K562 (cell line): ENCODE data around the gene PGBD1. TPM values are rescaled to one million over a fixed set of nuclear protein-coding genes. Genes with fewer than 3 reads are reported as not detected.
A peak's percentile ranks its signal among the peaks of the same experiment; 100 is the strongest.

Source experiments
- BCL6 ChIP-seq: fragments of 250-450 bp; sonication (Bioruptor Pico); IDR thresholded peaks from 2 replicates; pipeline ENCODE4 v1.4.0; 2020
- CHD1 ChIP-seq: fragments of 200-600 bp; sonication (generic); IDR thresholded peaks from one replicate; pipeline ENCODE4 v1.6.1; 2012; ENCODE audit warnings: mild to moderate bottlenecking, moderate library complexity, low read length, inconsistent platforms
- ELF1 ChIP-seq: fragments of 200-800 bp; sonication (Bioruptor generic); IDR thresholded peaks from 2 replicates; pipeline ENCODE4 v1.6.1; 2016; ENCODE audit warnings: missing genetic modification characterization, missing compliant biosample characterization
- GTF2F1 ChIP-seq: IDR thresholded peaks from 2 replicates; pipeline ENCODE4 v1.6.1; 2011; ENCODE audit warnings: low read depth, low read length, improper control_type of control experiment
- HNRNPK ChIP-seq: fragments of 200-400 bp; formaldehyde crosslinking; IDR thresholded peaks from one replicate; pipeline ENCODE4 v1.6.1; 2018; ENCODE audit warnings: mild to moderate bottlenecking, low read depth, low read length; ENCODE audit not compliant: poor library complexity, severe bottlenecking
- MYC ChIP-seq, 2 experiments: fragments of 250-450 bp in 1 of 2; sonication (Bioruptor Pico) in 1 of 2; IDR thresholded peaks; 2 replicates each; pipeline versions ENCODE4 v1.5.1 to v1.6.1; 2012 to 2021; ENCODE audit warnings: low read depth in 2 of 2, borderline replicate concordance in 1 of 2, improper control_type of control experiment in 1 of 2, low read length in 1 of 2, mild to moderate bottlenecking in 1 of 2, moderate library complexity in 1 of 2
- OTX1 ChIP-seq: fragments of 450-650 bp; formaldehyde crosslinking; IDR thresholded peaks from 2 replicates; pipeline ENCODE4 v1.4.0; 2022; ENCODE audit warnings: mild to moderate bottlenecking
- POLR2AphosphoS5 ChIP-seq: IDR thresholded peaks from 2 replicates; pipeline ENCODE4 v1.6.1; 2011; ENCODE audit warnings: mild to moderate bottlenecking, low read depth, low read length, moderate library complexity; ENCODE audit not compliant: control insufficient read depth, insufficient read depth
- TCF7 ChIP-seq: sonication (generic); IDR thresholded peaks from 2 replicates; pipeline ENCODE4 v1.6.1; 2016; ENCODE audit warnings: antibody characterized with exemption, borderline replicate concordance
- polyA plus RNA-seq, 8 experiments: library from polyadenylated mRNA; depleted of rRNA in 4 of 8; stranded (reverse) in 5 of 8; unstranded in 3 of 8; fragments of >200 nt; fragmentation: Nextera tagmentation in 2 of 8; fragmentation: Illumina TruSeq in 1 of 8; extraction: Ambion mirVana in 2 of 8; extraction: Trizol in 1 of 8; gene quantifications; 2 replicates each; pipeline versions ENCODE4 v1.2.1 to v1.2.3, GENCODE V29; 2011 to 2014; ENCODE audit warnings: inconsistent platforms in 1 of 8, missing spikeins in 1 of 8
- total RNA-seq, 7 experiments: library from RNA; depleted of rRNA in 6 of 7; stranded (reverse); fragments of >200 nt in 6 of 7; fragmentation: Illumina TruSeq in 2 of 7; extraction: Trizol in 2 of 7; gene quantifications; 2 replicates each; pipeline versions ENCODE4 v1.2.1 to v1.2.3, GENCODE V29; 2011 to 2021; ENCODE audit warnings: low replicate concordance in 1 of 7
- TF ChIP-seq, protein P1 (sequence below): fragments of 450-650 bp; formaldehyde crosslinking; IDR thresholded peaks from 2 replicates; pipeline ENCODE4 v1.4.0; 2022; ENCODE audit warnings: mild to moderate bottlenecking, moderate library complexity
- TF ChIP-seq, protein P2 (sequence below): sonication (generic); formaldehyde crosslinking; IDR thresholded peaks from 2 replicates; pipeline ENCODE4 v1.8.1; 2023; ENCODE audit warnings: mild to moderate bottlenecking, missing genetic modification reagents
- TF ChIP-seq, protein P3 (sequence below): sonication (generic); formaldehyde crosslinking; IDR thresholded peaks from 2 replicates; pipeline ENCODE4 v1.8.0; 2023; ENCODE audit warnings: mild to moderate bottlenecking, missing genetic modification reagents
- TF ChIP-seq, protein P4 (sequence below): fragments of 200-800 bp; sonication (Bioruptor generic); IDR thresholded peaks from 2 replicates; pipeline ENCODE4 v1.6.1; 2017; ENCODE audit warnings: missing genetic modification characterization, missing compliant biosample characterization
- TF ChIP-seq, protein P5 (sequence below): fragments of 250-450 bp; sonication (Bioruptor Pico); IDR thresholded peaks from 2 replicates; pipeline ENCODE4 v1.5.0; 2021; ENCODE audit warnings: mild to moderate bottlenecking, borderline replicate concordance

Gene PGBD1
- total and polyA plus RNA-seq, 9 of the 15 experiments (the other 6 are each of a cell fraction or from before 2014, with no cell fraction given), result 3.3 to 9.0 (median 7.3) TPM

- TF ChIP-seq, protein P1, sequence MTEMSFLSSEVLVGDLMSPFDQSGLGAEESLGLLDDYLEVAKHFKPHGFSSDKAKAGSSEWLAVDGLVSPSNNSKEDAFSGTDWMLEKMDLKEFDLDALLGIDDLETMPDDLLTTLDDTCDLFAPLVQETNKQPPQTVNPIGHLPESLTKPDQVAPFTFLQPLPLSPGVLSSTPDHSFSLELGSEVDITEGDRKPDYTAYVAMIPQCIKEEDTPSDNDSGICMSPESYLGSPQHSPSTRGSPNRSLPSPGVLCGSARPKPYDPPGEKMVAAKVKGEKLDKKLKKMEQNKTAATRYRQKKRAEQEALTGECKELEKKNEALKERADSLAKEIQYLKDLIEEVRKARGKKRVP (CRISPR knock-in tag), result 0 out of 2 replicates have a peak, but pooled peaks have one; percentile 4
- no peak for TF ChIP-seq ELF1 (tag)
- TF ChIP-seq, protein P2, sequence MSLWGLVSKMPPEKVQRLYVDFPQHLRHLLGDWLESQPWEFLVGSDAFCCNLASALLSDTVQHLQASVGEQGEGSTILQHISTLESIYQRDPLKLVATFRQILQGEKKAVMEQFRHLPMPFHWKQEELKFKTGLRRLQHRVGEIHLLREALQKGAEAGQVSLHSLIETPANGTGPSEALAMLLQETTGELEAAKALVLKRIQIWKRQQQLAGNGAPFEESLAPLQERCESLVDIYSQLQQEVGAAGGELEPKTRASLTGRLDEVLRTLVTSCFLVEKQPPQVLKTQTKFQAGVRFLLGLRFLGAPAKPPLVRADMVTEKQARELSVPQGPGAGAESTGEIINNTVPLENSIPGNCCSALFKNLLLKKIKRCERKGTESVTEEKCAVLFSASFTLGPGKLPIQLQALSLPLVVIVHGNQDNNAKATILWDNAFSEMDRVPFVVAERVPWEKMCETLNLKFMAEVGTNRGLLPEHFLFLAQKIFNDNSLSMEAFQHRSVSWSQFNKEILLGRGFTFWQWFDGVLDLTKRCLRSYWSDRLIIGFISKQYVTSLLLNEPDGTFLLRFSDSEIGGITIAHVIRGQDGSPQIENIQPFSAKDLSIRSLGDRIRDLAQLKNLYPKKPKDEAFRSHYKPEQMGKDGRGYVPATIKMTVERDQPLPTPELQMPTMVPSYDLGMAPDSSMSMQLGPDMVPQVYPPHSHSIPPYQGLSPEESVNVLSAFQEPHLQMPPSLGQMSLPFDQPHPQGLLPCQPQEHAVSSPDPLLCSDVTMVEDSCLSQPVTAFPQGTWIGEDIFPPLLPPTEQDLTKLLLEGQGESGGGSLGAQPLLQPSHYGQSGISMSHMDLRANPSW (CRISPR knock-in tag), result no peak
- TF ChIP-seq, protein P3, sequence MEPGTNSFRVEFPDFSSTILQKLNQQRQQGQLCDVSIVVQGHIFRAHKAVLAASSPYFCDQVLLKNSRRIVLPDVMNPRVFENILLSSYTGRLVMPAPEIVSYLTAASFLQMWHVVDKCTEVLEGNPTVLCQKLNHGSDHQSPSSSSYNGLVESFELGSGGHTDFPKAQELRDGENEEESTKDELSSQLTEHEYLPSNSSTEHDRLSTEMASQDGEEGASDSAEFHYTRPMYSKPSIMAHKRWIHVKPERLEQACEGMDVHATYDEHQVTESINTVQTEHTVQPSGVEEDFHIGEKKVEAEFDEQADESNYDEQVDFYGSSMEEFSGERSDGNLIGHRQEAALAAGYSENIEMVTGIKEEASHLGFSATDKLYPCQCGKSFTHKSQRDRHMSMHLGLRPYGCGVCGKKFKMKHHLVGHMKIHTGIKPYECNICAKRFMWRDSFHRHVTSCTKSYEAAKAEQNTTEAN (CRISPR knock-in tag), result no peak
- TF ChIP-seq CHD1, result peak; percentile 57
- peak; percentile 64; the same call in 1 of the 2 replicates for TF ChIP-seq MYC (IDR thresholded peaks at IDR 0.05; ENCODE audit: low read depth, low read length)
- no peak for TF ChIP-seq MYC (CRISPR knock-in tag; IDR thresholded peaks at IDR 0.05; ENCODE audit: borderline replicate concordance, low read depth)
- TF ChIP-seq BCL6 (CRISPR knock-in tag), result 0 out of 2 replicates have a peak, but pooled peaks have one; percentile 15
- TF ChIP-seq POLR2AphosphoS5, result 0 out of 2 replicates have a peak, but pooled peaks have one; percentile 10
- peak; percentile 23; the same call in 1 of the 2 replicates for TF ChIP-seq OTX1 (CRISPR knock-in tag)
- TF ChIP-seq, protein P4, sequence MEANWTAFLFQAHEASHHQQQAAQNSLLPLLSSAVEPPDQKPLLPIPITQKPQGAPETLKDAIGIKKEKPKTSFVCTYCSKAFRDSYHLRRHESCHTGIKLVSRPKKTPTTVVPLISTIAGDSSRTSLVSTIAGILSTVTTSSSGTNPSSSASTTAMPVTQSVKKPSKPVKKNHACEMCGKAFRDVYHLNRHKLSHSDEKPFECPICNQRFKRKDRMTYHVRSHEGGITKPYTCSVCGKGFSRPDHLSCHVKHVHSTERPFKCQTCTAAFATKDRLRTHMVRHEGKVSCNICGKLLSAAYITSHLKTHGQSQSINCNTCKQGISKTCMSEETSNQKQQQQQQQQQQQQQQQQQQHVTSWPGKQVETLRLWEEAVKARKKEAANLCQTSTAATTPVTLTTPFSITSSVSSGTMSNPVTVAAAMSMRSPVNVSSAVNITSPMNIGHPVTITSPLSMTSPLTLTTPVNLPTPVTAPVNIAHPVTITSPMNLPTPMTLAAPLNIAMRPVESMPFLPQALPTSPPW (CRISPR knock-in tag), result no peak
- no peak for TF ChIP-seq HNRNPK
- TF ChIP-seq TCF7, result no peak
- TF ChIP-seq, protein P5, sequence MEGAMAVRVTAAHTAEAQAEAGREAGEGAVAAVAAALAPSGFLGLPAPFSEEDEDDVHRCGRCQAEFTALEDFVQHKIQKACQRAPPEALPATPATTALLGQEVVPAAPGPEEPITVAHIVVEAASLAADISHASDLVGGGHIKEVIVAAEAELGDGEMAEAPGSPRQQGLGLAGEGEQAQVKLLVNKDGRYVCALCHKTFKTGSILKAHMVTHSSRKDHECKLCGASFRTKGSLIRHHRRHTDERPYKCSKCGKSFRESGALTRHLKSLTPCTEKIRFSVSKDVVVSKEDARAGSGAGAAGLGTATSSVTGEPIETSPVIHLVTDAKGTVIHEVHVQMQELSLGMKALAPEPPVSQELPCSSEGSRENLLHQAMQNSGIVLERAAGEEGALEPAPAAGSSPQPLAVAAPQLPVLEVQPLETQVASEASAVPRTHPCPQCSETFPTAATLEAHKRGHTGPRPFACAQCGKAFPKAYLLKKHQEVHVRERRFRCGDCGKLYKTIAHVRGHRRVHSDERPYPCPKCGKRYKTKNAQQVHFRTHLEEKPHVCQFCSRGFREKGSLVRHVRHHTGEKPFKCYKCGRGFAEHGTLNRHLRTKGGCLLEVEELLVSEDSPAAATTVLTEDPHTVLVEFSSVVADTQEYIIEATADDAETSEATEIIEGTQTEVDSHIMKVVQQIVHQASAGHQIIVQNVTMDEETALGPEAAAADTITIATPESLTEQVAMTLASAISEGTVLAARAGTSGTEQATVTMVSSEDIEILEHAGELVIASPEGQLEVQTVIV, result no peak
- TF ChIP-seq GTF2F1, result no peak
Observed at GRCh38 chr6:28337121-28337520, 55.7 kb downstream of the PGBD1 start (continued).
